Neuronal stem cell (in vitro differentiated cells): Measurements from ENCODE around the gene NPFFR2.
"Not testable (repeated sequence)": the region's sequence is repeated elsewhere in the genome, so short reads cannot be mapped to it uniquely, and the experiment has no call there.

ENCODE experiments used
- DNase-seq: peaks from one replicate; pipeline ENCODE4 v3.0.0-alpha.2; 2013; ENCODE audit warnings: low spot score
- H2AFZ ChIP-seq: one replicate; pipeline ENCODE4 v1.6.1; 2013; ENCODE audit warnings: mild to moderate bottlenecking, low read length, inconsistent platforms
- H2AK5ac ChIP-seq: 2 replicates; pipeline ENCODE4 v1.6.1; 2013; ENCODE audit warnings: low read depth, mild to moderate bottlenecking, inconsistent platforms, low read length, moderate library complexity, mixed read lengths
- H2BK120ac ChIP-seq: 2 replicates; pipeline ENCODE4 v1.6.1; 2013; ENCODE audit warnings: low read depth, mild to moderate bottlenecking, inconsistent platforms, low read length, moderate library complexity, mixed read lengths
- H2BK12ac ChIP-seq: one replicate; pipeline ENCODE4 v1.6.1; 2013; ENCODE audit warnings: low read length, inconsistent platforms
- H2BK15ac ChIP-seq: 2 replicates; pipeline ENCODE4 v1.6.1; 2013; ENCODE audit warnings: mild to moderate bottlenecking, low read length, inconsistent platforms, mixed read lengths
- H2BK5ac ChIP-seq: one replicate; pipeline ENCODE4 v1.6.1; 2013; ENCODE audit warnings: inconsistent platforms, mild to moderate bottlenecking, low read length, moderate library complexity
- H3K14ac ChIP-seq: one replicate; pipeline ENCODE4 v1.6.1; 2013; ENCODE audit warnings: low read length, inconsistent platforms
- H3K18ac ChIP-seq: 2 replicates; pipeline ENCODE4 v1.6.1; 2013; ENCODE audit warnings: low read length, inconsistent platforms
- H3K23ac ChIP-seq: 2 replicates; pipeline ENCODE4 v1.6.1; 2013; ENCODE audit warnings: low read depth, mild to moderate bottlenecking, mixed read lengths, low read length, inconsistent platforms; ENCODE audit not compliant: poor library complexity
- H3K27ac ChIP-seq: replicated peaks from 3 replicates; pipeline ENCODE4 v1.5.1; 2013; ENCODE audit warnings: low read length, inconsistent platforms
- H3K27me3 ChIP-seq, 3 experiments: 2 replicates each; pipeline ENCODE4 v1.6.1; 2013; ENCODE audit warnings: low read length in 3 of 3, mild to moderate bottlenecking in 2 of 3, inconsistent platforms in 1 of 3, low read depth in 1 of 3, mixed read lengths in 1 of 3, moderate library complexity in 1 of 3; ENCODE audit not compliant: control insufficient read depth in 3 of 3, insufficient read depth in 3 of 3
- H3K36me3 ChIP-seq, 2 donors: replicated peaks in 1 of 2; 2 replicates each; pipeline ENCODE4 v1.6.1; 2013; ENCODE audit warnings: low read length in 2 of 2; ENCODE audit not compliant: control insufficient read depth in 2 of 2, insufficient read depth in 2 of 2
- H3K4ac ChIP-seq: 2 replicates; pipeline ENCODE4 v1.6.1; 2013; ENCODE audit warnings: inconsistent platforms, mild to moderate bottlenecking, low read length, moderate library complexity
- H3K4me1 ChIP-seq, 2 donors: 1 replicate in 1 of 2; 2 replicates in 1 of 2; pipeline ENCODE4 v1.6.1; 2013; ENCODE audit warnings: low read length in 2 of 2, low read depth in 1 of 2; ENCODE audit not compliant: control insufficient read depth in 2 of 2, insufficient read depth in 1 of 2
- H3K4me2 ChIP-seq: one replicate; pipeline ENCODE4 v1.6.1; 2013; ENCODE audit warnings: mild to moderate bottlenecking, low read length, inconsistent platforms; ENCODE audit not compliant: insufficient read depth, poor library complexity, severe bottlenecking
- H3K4me3 ChIP-seq, 2 donors: 2 replicates each; pipeline ENCODE4 v1.5.1; 2013; ENCODE audit warnings: low read length in 2 of 2, mild to moderate bottlenecking in 2 of 2, inconsistent platforms in 1 of 2, moderate library complexity in 1 of 2
- H3K79me1 ChIP-seq: one replicate; pipeline ENCODE4 v1.6.1; 2013; ENCODE audit warnings: low read depth, mild to moderate bottlenecking, inconsistent platforms, low read length, moderate library complexity
- H3K9ac ChIP-seq: one replicate; pipeline ENCODE4 v1.6.1; 2013; ENCODE audit warnings: mild to moderate bottlenecking, low read depth, low read length, inconsistent platforms; ENCODE audit not compliant: poor library complexity
- H3K9me3 ChIP-seq, 2 donors: replicated peaks in 1 of 2; 2 replicates each; pipeline versions ENCODE3 to v1.6.1; 2013; ENCODE audit warnings: low read length in 2 of 2, mild to moderate bottlenecking in 2 of 2, inconsistent platforms in 1 of 2, low read depth in 1 of 2, mixed read lengths in 1 of 2, moderate library complexity in 1 of 2; ENCODE audit not compliant: control insufficient read depth in 2 of 2, insufficient read depth in 1 of 2
- H4K8ac ChIP-seq: one replicate; pipeline ENCODE4 v1.6.1; 2013; ENCODE audit warnings: low read depth, mild to moderate bottlenecking, inconsistent platforms, low read length, moderate library complexity
- H4K91ac ChIP-seq: one replicate; pipeline ENCODE4 v1.6.1; 2013; ENCODE audit warnings: low read length, low read depth, mild to moderate bottlenecking, inconsistent platforms; ENCODE audit not compliant: poor library complexity
- WGBS, 2 donors: extraction: QIAGEN DNeasy Blood & Tissue Kit; methylation state at CpG; one replicate each; pipeline ENCODE4 v1.1.7; 2013; ENCODE audit warnings: missing lambda C conversion rate in 2 of 2, mixed read lengths in 1 of 2; ENCODE audit not compliant: insufficient read length in 2 of 2, insufficient replicate concordance in 1 of 2; ENCODE audit errors: extremely low coverage in 2 of 2; 5-methylcytosine and 5-hydroxymethylcytosine counted together

NPFFR2 gene

DNA sequence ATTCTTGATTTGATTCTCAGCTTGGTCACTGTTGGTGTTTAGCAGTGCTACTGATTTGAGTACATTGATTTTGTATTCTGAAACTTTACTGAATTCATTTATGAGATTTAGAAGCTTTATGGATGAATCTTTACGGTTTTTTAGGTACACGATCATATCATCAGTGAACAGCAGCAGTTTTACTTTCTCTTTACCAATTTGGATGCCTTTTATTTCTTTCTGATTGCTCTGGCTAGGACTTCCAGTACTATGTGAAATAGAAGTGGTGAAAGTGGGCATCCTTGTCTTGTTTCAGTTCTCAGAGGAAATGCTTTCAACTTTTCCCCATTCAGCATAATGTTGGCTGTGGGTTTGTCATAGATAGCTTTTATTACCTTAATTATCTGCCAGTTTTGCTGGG, 58.8 kb downstream of the NPFFR2 start:
- not testable (repeated sequence) for H3K9me3 ChIP-seq, H3K4ac ChIP-seq, H3K4me3 ChIP-seq, H3K9ac ChIP-seq, DNase-seq, H3K14ac ChIP-seq, H3K23ac ChIP-seq, H3K18ac ChIP-seq, H2BK15ac ChIP-seq, H2BK12ac ChIP-seq, H2AFZ ChIP-seq, H4K8ac ChIP-seq, H3K79me1 ChIP-seq, H2AK5ac ChIP-seq, H3K36me3 ChIP-seq, H3K4me1 ChIP-seq, H2BK120ac ChIP-seq, H3K27ac ChIP-seq, H3K4me2 ChIP-seq, H3K27me3 ChIP-seq, H4K91ac ChIP-seq, H2BK5ac ChIP-seq
- WGBS, 2 donors, result no CpG with 5 or more reads among the region's 2 CpGs

DNA sequence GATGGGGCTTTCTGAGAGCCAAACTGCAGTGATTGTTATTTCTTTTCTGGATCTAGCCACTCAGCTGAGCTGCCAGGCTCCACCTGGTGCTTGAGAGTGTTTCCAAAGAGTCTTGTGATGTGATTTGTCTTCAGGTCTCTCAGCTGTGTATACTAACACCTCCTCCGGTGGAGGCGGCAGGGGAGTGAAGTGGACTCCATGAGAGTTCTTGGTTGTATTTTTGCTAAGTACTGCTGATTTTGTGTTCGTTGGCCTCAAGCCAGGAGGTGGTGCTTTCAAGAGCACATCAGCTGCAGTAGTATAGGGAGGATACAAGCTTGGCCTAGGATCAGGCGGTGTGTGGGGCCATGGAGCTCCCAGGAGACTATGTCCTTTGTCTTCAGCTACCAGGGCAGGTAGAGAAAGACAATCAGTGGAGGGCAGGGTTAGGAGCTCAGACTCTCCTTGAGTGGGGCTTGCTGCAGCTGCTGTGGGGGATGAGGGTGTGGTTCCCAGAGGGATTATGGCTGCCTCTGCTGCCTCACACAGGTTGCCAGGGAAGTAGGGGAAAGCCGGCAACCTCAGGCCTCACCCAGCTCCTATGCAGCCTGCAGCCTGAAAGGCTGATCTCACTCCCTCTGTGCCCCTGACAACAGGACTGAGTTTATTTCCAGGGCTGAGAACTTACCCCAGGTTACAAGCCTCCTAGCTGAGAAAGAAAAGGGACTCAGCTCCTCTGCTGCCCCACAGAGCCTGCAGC, 62.4 kb downstream of the NPFFR2 start:
- no peak overlapping the region for H2BK5ac ChIP-seq
- DNase-seq, result no peak

DNA sequence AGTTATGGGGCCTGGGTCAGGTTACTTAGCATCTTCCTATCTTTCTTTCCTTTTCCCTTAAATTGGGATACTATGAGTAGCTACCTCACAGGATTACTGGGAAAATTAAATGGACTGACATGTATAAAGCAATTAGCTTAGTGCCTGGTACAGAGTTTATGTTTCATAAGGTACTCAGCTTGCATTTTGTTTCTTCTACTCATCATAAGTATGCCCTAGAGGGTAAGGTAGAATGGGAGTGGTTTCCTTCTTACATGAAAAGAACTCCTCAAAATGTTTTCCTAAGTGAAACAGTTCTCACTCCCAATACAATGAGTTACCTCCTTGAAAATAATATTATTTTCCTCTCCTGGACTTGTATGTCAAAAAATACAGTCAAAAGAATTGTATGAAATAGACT, 75.7 kb downstream of the NPFFR2 start:
- Histone ChIP-seq H3K9me3 (no peaks in the 10 kb centered on the region), H2BK120ac (no peak overlapping the region), H3K4me1 (no peaks in the 10 kb centered on the region), H3K4me3 (no peak overlapping the region), H3K18ac (no peak overlapping the region), H3K27me3 (no peaks in the 10 kb centered on the region), H3K36me3 (no peaks in the 10 kb centered on the region), H2BK5ac (no peak overlapping the region), H3K14ac (no peak overlapping the region), H3K23ac (no peak overlapping the region), H3K27ac (no peak overlapping the region), H2BK15ac (no peak overlapping the region), H3K4me2 (no peak overlapping the region), H3K4ac (no peak overlapping the region), H2BK12ac (no peak overlapping the region), H3K79me1 (no peaks in the 10 kb centered on the region), H2AK5ac (no peak overlapping the region), H3K9ac (no peak overlapping the region), H4K8ac (no peak overlapping the region), H4K91ac (no peak overlapping the region), H2AFZ (no peak overlapping the region)
- no peak for DNase-seq

More for the DNA sequence above, 62.4 kb downstream of the NPFFR2 start:
- H3K4me2 ChIP-seq, result no peak overlapping the region
- H3K27me3 ChIP-seq, result no peaks in the 10 kb centered on the region
- H2BK120ac ChIP-seq, result no peak overlapping the region
- no peak overlapping the region for H2AFZ ChIP-seq
- no peak overlapping the region for H3K23ac ChIP-seq
- H3K14ac ChIP-seq, result no peak overlapping the region
- WGBS, 2 donors, result no CpG with 5 or more reads among the region's 5 CpGs
- no peaks in the 10 kb centered on the region for H3K9me3 ChIP-seq
- H3K18ac ChIP-seq, result peak overlapping the region; percentile 64
- H3K4me1 ChIP-seq, result peaks cover 0 to 4% of the 10 kb centered on the region in 2 donors
- no peak overlapping the region for H3K4me3 ChIP-seq
- H2BK15ac ChIP-seq, result no peak overlapping the region
- no peak overlapping the region for H2BK12ac ChIP-seq
- no peaks in the 10 kb centered on the region for H3K36me3 ChIP-seq
- H4K8ac ChIP-seq, result no peak overlapping the region
- H2AK5ac ChIP-seq, result no peak overlapping the region
- H3K4ac ChIP-seq, result no peak overlapping the region
- H3K27ac ChIP-seq, result no peak overlapping the region
- H4K91ac ChIP-seq, result no peak overlapping the region
- peak overlapping the region; percentile 4 for H3K9ac ChIP-seq
- no peaks in the 10 kb centered on the region for H3K79me1 ChIP-seq

DNA sequence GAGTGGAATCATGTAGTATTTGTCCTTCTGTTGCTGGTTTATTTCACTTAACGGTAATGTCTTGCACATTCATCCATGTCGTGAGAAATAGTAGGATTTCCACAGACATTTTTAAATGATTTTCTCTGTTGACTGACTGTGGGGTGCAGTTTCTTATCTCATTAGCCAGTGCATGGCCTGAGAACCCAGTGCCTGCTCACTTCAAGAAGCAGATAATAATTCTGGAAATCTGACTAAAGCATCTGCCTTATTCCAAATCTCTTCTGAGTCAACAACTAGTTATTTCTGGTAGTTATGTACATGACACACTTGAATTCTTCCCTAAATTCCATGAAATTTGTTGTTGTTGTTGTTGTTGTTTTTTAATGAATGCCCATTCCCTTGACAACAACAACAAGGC, 77.6 kb downstream of the NPFFR2 start:
- Histone ChIP-seq H3K18ac (no peak overlapping the region), H3K27ac (no peak overlapping the region), H3K4me1 (no peaks in the 10 kb centered on the region), H3K9ac (no peak overlapping the region), H4K8ac (no peak overlapping the region), H4K91ac (no peak overlapping the region), H3K79me1 (no peaks in the 10 kb centered on the region), H3K4me2 (no peak overlapping the region), H2BK5ac (no peak overlapping the region), H3K4ac (no peak overlapping the region), H3K23ac (no peak overlapping the region), H2AFZ (no peak overlapping the region), H3K4me3 (no peak overlapping the region), H2BK15ac (no peak overlapping the region), H2AK5ac (no peak overlapping the region), H3K14ac (no peak overlapping the region), H2BK120ac (no peak overlapping the region), H3K36me3 (no peaks in the 10 kb centered on the region), H2BK12ac (no peak overlapping the region), H3K9me3 (no peaks in the 10 kb centered on the region), H3K27me3 (no peaks in the 10 kb centered on the region)
- no peak for DNase-seq
- WGBS, 2 donors, result no CpG with 5 or more reads among the region's 2 CpGs
